SU-DHL-6 (cell line): ENCODE results near the gene IFIT1B.

Experiments
- H2AFZ ChIP-seq: fragments of 200-600 bp; sonication (generic); 2 replicates; pipeline ENCODE4 v1.6.1; 2014; ENCODE audit warnings: low read depth, mild to moderate bottlenecking, moderate library complexity, mixed read lengths, antibody characterized with exemption, low read length; ENCODE audit not compliant: severe bottlenecking
- H3F3A ChIP-seq: fragments of 200-600 bp; shearing (Covaris generic); 2 replicates; pipeline ENCODE4 v1.6.0; 2016; ENCODE audit warnings: antibody characterized with exemption, mild to moderate bottlenecking; ENCODE audit not compliant: insufficient read depth
- H3K27ac ChIP-seq: fragments of 200-600 bp; sonication (generic); 2 replicates; pipeline ENCODE4 v1.5.1; 2016; ENCODE audit warnings: low read depth, mild to moderate bottlenecking, low read length, moderate library complexity, mixed read lengths
- H3K27me3 ChIP-seq: fragments of 200-600 bp; sonication (generic), shearing (Covaris generic); 2 replicates; pipeline ENCODE4 v1.6.0; 2014; ENCODE audit warnings: mild to moderate bottlenecking, low read length
- H3K36me3 ChIP-seq: fragments of 200-600 bp; sonication (generic); 2 replicates; pipeline ENCODE4 v1.6.1; 2014; ENCODE audit warnings: mild to moderate bottlenecking, low read length, mixed read lengths
- H3K4me2 ChIP-seq: fragments of 300-600, 200-600 bp; shearing (Covaris generic), sonication (generic); 2 replicates; pipeline ENCODE4 v1.6.0; 2014; ENCODE audit warnings: low read length, low read depth, mild to moderate bottlenecking; ENCODE audit not compliant: poor library complexity, severe bottlenecking
- H3K4me3 ChIP-seq: fragments of 200-600 bp; sonication (generic); 2 replicates; pipeline ENCODE4 v1.5.1; 2014; ENCODE audit warnings: antibody characterized with exemption, low read length, mild to moderate bottlenecking, mixed read lengths; ENCODE audit not compliant: insufficient read depth, poor library complexity, severe bottlenecking
- H3K79me2 ChIP-seq: fragments of 200-600 bp; sonication (generic); 2 replicates; pipeline ENCODE4 v1.6.1; 2014; ENCODE audit warnings: mild to moderate bottlenecking, low read length, moderate library complexity; ENCODE audit not compliant: insufficient read depth
- H3K9ac ChIP-seq: fragments of 200-600 bp; sonication (generic); 2 replicates; pipeline ENCODE4 v1.7.0; 2014; ENCODE audit warnings: mild to moderate bottlenecking, low read length
- H3K9me2 ChIP-seq: fragments of 200-600 bp; sonication (generic); replicated peaks from 2 replicates; pipeline ENCODE4 v1.6.1; 2014; ENCODE audit warnings: low read length; ENCODE audit not compliant: insufficient read depth
- H3K9me3 ChIP-seq: fragments of 200-600 bp; sonication (generic); 2 replicates; pipeline ENCODE4 v1.6.1; 2014; ENCODE audit warnings: low read length, mixed read lengths; ENCODE audit not compliant: insufficient read depth
- H4K20me1 ChIP-seq: fragments of 200-600 bp; sonication (generic); 2 replicates; pipeline ENCODE4 v1.6.1; 2014; ENCODE audit warnings: low read depth, mild to moderate bottlenecking, antibody characterized with exemption, low read length, moderate library complexity, mixed read lengths
- EZH2phosphoT487 ChIP-seq: fragments of 200-600 bp; sonication (generic), shearing (Covaris generic); conservative IDR thresholded peaks from 2 replicates; pipeline ENCODE4 v1.6.1; 2018; ENCODE audit warnings: mild to moderate bottlenecking, antibody characterized with exemption, low read length, moderate library complexity, mixed read lengths
- TF ChIP-seq, protein P1 (sequence below): fragments of 200-600 bp; sonication (generic); IDR thresholded peaks from one replicate; pipeline ENCODE4 v1.5.1; 2017; ENCODE audit warnings: antibody characterized with exemption, mild to moderate bottlenecking, low read length, moderate library complexity; ENCODE audit not compliant: insufficient read depth, poor library complexity, severe bottlenecking

The IFIT1B gene

DNA sequence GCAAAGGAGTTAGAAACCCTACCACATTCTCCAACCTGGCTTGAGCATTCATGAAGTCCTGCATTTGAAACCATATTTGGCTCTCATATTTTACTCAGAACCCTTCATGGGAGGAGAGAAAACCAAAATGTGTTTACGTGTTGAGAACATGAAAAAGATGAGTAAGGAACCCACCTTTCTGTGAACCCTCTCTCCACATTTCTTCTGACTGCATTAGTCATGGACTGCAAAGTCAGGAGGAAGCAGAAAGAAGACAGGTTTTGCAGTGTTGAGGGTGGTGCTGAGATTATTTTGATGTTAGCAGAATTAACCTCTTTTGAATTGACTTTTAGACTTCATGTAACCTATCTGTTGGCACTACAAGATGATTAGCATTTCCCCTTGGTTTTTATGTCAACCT is 4.9 kb downstream of the IFIT1B start:
- TF ChIP-seq EZH2phosphoT487: no peak
- TF ChIP-seq, protein P1, sequence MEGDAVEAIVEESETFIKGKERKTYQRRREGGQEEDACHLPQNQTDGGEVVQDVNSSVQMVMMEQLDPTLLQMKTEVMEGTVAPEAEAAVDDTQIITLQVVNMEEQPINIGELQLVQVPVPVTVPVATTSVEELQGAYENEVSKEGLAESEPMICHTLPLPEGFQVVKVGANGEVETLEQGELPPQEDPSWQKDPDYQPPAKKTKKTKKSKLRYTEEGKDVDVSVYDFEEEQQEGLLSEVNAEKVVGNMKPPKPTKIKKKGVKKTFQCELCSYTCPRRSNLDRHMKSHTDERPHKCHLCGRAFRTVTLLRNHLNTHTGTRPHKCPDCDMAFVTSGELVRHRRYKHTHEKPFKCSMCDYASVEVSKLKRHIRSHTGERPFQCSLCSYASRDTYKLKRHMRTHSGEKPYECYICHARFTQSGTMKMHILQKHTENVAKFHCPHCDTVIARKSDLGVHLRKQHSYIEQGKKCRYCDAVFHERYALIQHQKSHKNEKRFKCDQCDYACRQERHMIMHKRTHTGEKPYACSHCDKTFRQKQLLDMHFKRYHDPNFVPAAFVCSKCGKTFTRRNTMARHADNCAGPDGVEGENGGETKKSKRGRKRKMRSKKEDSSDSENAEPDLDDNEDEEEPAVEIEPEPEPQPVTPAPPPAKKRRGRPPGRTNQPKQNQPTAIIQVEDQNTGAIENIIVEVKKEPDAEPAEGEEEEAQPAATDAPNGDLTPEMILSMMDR: no peak
- H4K20me1 ChIP-seq: no peaks in the 10 kb centered on the region
- no peaks in the 10 kb centered on the region for H3K9me2 ChIP-seq
- H3K9ac ChIP-seq: no peak overlapping the region
- H3F3A ChIP-seq: no peaks in the 10 kb centered on the region
- H3K36me3 ChIP-seq: no peaks in the 10 kb centered on the region
- H3K4me3 ChIP-seq: no peak overlapping the region
- H3K27ac ChIP-seq: no peak overlapping the region
- no peak overlapping the region for H2AFZ ChIP-seq
- H3K27me3 ChIP-seq: no peaks in the 10 kb centered on the region
- no peaks in the 10 kb centered on the region for H3K9me3 ChIP-seq
- H3K79me2 ChIP-seq: no peaks in the 10 kb centered on the region
- H3K4me2 ChIP-seq: no peak overlapping the region

- TF ChIP-seq, protein P1: no peak
- TF ChIP-seq EZH2phosphoT487: no peak
- Histone ChIP-seq H4K20me1 (no peaks in the 10 kb centered on the region), H3K4me2 (no peak overlapping the region), H3K79me2 (no peaks in the 10 kb centered on the region), H3K9me3 (no peaks in the 10 kb centered on the region), H3K27ac (no peak overlapping the region), H2AFZ (no peak overlapping the region), H3F3A (no peaks in the 10 kb centered on the region), H3K27me3 (no peaks in the 10 kb centered on the region), H3K9me2 (no peaks in the 10 kb centered on the region), H3K36me3 (no peaks in the 10 kb centered on the region), H3K9ac (no peak overlapping the region), H3K4me3 (no peak overlapping the region)
These were observed 6.9 kb downstream of the IFIT1B start for GRCh38 chr10:89384474-89385340.

GRCh38 chr10:89388806-89389205 is 10.9 kb downstream of the IFIT1B start:
- H3K9me3 ChIP-seq: no peaks in the 10 kb centered on the region
- H4K20me1 ChIP-seq: no peaks in the 10 kb centered on the region
- no peaks in the 10 kb centered on the region for H3K9me2 ChIP-seq
- H3K27me3 ChIP-seq: no peaks in the 10 kb centered on the region
- H3K27ac ChIP-seq: no peak overlapping the region
- no peaks in the 10 kb centered on the region for H3F3A ChIP-seq
- no peak overlapping the region for H3K9ac ChIP-seq
- no peaks in the 10 kb centered on the region for H3K36me3 ChIP-seq
- no peak overlapping the region for H3K4me3 ChIP-seq
- TF ChIP-seq, protein P1: no peak
- no peak for TF ChIP-seq EZH2phosphoT487
- no peak overlapping the region for H2AFZ ChIP-seq
- no peaks in the 10 kb centered on the region for H3K79me2 ChIP-seq
- H3K4me2 ChIP-seq: no peak overlapping the region
